Tibial nerve (tissue), 4 donors: Measurements from ENCODE around the gene RAPSN. TPM values are rescaled to one million over a fixed set of nuclear protein-coding genes. Genes with fewer than 3 reads are reported as not detected.

ENCODE experiments used
- DNase-seq, 2 donors: peaks; one replicate each; pipeline ENCODE4 v3.0.0-alpha.2; 2019; ENCODE audit warnings: low spot score in 2 of 2
- H3K27ac ChIP-seq, 4 donors: fragments of 200-600 bp; sonication (generic) in 3 of 4; one replicate each; pipeline ENCODE4 v1.5.1; 2017 to 2019; ENCODE audit warnings: mild to moderate bottlenecking in 1 of 4
- H3K27me3 ChIP-seq, 2 donors: fragments of 200-600 bp; sonication (generic) in 1 of 2; one replicate each; pipeline versions ENCODE4 v1.5.1 to v1.6.0; 2017 to 2019
- H3K36me3 ChIP-seq, 3 donors: fragments of 200-600 bp; sonication (generic); one replicate each; pipeline ENCODE4 v1.5.1; 2018 to 2019
- H3K4me1 ChIP-seq, 4 donors: fragments of 200-600 bp; sonication (generic) in 3 of 4; one replicate each; pipeline ENCODE4 v1.5.1; 2017 to 2019
- H3K4me3 ChIP-seq, 4 donors: fragments of 200-600 bp; sonication (generic) in 3 of 4; one replicate each; pipeline ENCODE4 v1.5.1; 2017 to 2019; ENCODE audit warnings: mild to moderate bottlenecking in 1 of 4, moderate library complexity in 1 of 4
- H3K9me3 ChIP-seq, 4 donors: fragments of 200-600 bp; sonication (generic) in 3 of 4; one replicate each; pipeline ENCODE4 v1.5.1; 2017 to 2019
- CTCF ChIP-seq, 5 experiments: fragments of 200-600 bp in 3 of 5; fragments of 450-650 bp in 2 of 5; sonication (generic) in 3 of 5; IDR thresholded peaks; one replicate each; pipeline ENCODE4 v1.5.1; 2016 to 2019; ENCODE audit warnings: antibody characterized with exemption in 5 of 5, mild to moderate bottlenecking in 3 of 5, moderate library complexity in 2 of 5
- EP300 ChIP-seq, 2 donors: sonication (generic); formaldehyde crosslinking; IDR thresholded peaks; one replicate each; pipeline ENCODE4 v1.6.1; 2017; ENCODE audit warnings: antibody characterized with exemption in 2 of 2, mild to moderate bottlenecking in 1 of 2
- POLR2A ChIP-seq, 2 donors: fragments of 450-650 bp; IDR thresholded peaks; one replicate each; pipeline ENCODE4 v1.6.1; 2017; ENCODE audit warnings: antibody characterized with exemption in 2 of 2, mild to moderate bottlenecking in 2 of 2, moderate library complexity in 2 of 2
- WGBS, 2 donors: methylation state at CpG; one replicate each; pipeline ENCODE4 v1.1.5; 2018; 5-methylcytosine and 5-hydroxymethylcytosine counted together
- total RNA-seq, 4 donors: library from RNA; depleted of rRNA; stranded (reverse); fragments of >200 nt; gene quantifications; one replicate each; pipeline ENCODE4 v1.1.0, GENCODE V29; 2016

Gene RAPSN
- total RNA-seq, 4 donors from 2014 or later, result 2.2 to 6.7 (median 2.7) TPM

GRCh38 chr11:47466701-47467250 lies 17.8 kb upstream of the RAPSN start:
- H3K9me3 ChIP-seq, result no peaks in the 10 kb centered on the region
- DNase-seq, result no peak
- no peaks in the 10 kb centered on the region for H3K27me3 ChIP-seq
- peak overlapping the region; percentile 26 to 94 (median 70) for H3K27ac ChIP-seq
- TF ChIP-seq CTCF (IDR thresholded peaks at IDR 0.05), result no peak
- no peak for TF ChIP-seq POLR2A (IDR thresholded peaks at IDR 0.05)
- no peak for TF ChIP-seq EP300 (IDR thresholded peaks at IDR 0.05)
- H3K4me3 ChIP-seq, result peak overlapping the region in 1 of 4 donors; percentile 5
- 8 to 18% methylated on average over 4 of the region's 4 CpGs for WGBS, 2 donors
- H3K4me1 ChIP-seq, result peaks cover 0 to 63% (median 33%) of the 10 kb centered on the region in 4 donors
- H3K36me3 ChIP-seq, result peaks cover 0 to 34% (median 9%) of the 10 kb centered on the region in 3 donors

GRCh38 chr11:47466201-47466600 lies 17.3 kb upstream of the RAPSN start:
- H3K27me3 ChIP-seq, result no peaks in the 10 kb centered on the region
- no peak for DNase-seq
- peak overlapping the region; percentile 26 to 94 (median 70) for H3K27ac ChIP-seq
- TF ChIP-seq EP300 (IDR thresholded peaks at IDR 0.05) (no peak), CTCF (IDR thresholded peaks at IDR 0.05) (no peak), POLR2A (IDR thresholded peaks at IDR 0.05) (no peak)
- peak overlapping the region in 1 of 4 donors; percentile 5 for H3K4me3 ChIP-seq
- H3K9me3 ChIP-seq, result no peaks in the 10 kb centered on the region
- H3K4me1 ChIP-seq, result peaks cover 0 to 63% (median 33%) of the 10 kb centered on the region in 4 donors
- WGBS, 2 donors, result 21% methylated on average over 5 of the region's 5 CpGs
- H3K36me3 ChIP-seq, result peaks cover 0 to 33% (median 9%) of the 10 kb centered on the region in 3 donors

GRCh38 chr11:47464483-47464882 lies 15.5 kb upstream of the RAPSN start:
- H3K36me3 ChIP-seq, result peaks cover 0 to 19% (median 0%) of the 10 kb centered on the region in 3 donors
- no peak for DNase-seq
- H3K9me3 ChIP-seq, result no peaks in the 10 kb centered on the region
- peak overlapping the region in 2 of 4 donors; percentile 83 to 94 for H3K27ac ChIP-seq
- peaks cover 0 to 55% (median 33%) of the 10 kb centered on the region in 4 donors for H3K4me1 ChIP-seq
- 82 to 87% methylated on average over 5 of the region's 5 CpGs for WGBS, 2 donors
- no peak overlapping the region for H3K4me3 ChIP-seq
- TF ChIP-seq CTCF (IDR thresholded peaks at IDR 0.05) (no peak), POLR2A (IDR thresholded peaks at IDR 0.05) (no peak), EP300 (IDR thresholded peaks at IDR 0.05) (no peak)
- H3K27me3 ChIP-seq, result no peaks in the 10 kb centered on the region

- no peak for DNase-seq
- TF ChIP-seq EP300 (IDR thresholded peaks at IDR 0.05), result no peak
- TF ChIP-seq CTCF (IDR thresholded peaks at IDR 0.05), result no peak
- TF ChIP-seq POLR2A (IDR thresholded peaks at IDR 0.05), result no peak
- 86 to 88% methylated on average over 7 of the region's 7 CpGs for whole genome bisulfite sequencing, 2 donors
- H3K4me1 ChIP-seq, result peaks cover 0 to 29% (median 14%) of the 10 kb centered on the region in 4 donors
- peaks cover 0 to 13% (median 0%) of the 10 kb centered on the region in 3 donors for H3K36me3 ChIP-seq
- peak overlapping the region in 1 of 4 donors; percentile 23 for H3K27ac ChIP-seq
- no peak overlapping the region for H3K4me3 ChIP-seq
- no peaks in the 10 kb centered on the region for H3K9me3 ChIP-seq
- no peaks in the 10 kb centered on the region for H3K27me3 ChIP-seq
These were observed 12.9 kb upstream of the RAPSN start for GRCh38 chr11:47461876-47462275.

- H3K4me1 ChIP-seq, result peaks cover 0 to 18% (median 6%) of the 10 kb centered on the region in 4 donors
- 95 to 98% methylated on average over 2 of the region's 2 CpGs for WGBS, 2 donors
- DNase-seq, result no peak
- H3K27ac ChIP-seq, result no peak overlapping the region
- TF ChIP-seq CTCF (IDR thresholded peaks at IDR 0.05), result no peak
- no peak for TF ChIP-seq POLR2A (IDR thresholded peaks at IDR 0.05)
- TF ChIP-seq EP300 (IDR thresholded peaks at IDR 0.05), result no peak
- H3K9me3 ChIP-seq, result no peaks in the 10 kb centered on the region
- no peak overlapping the region for H3K4me3 ChIP-seq
- no peaks in the 10 kb centered on the region for H3K27me3 ChIP-seq
- peaks cover 0 to 13% (median 0%) of the 10 kb centered on the region in 3 donors for H3K36me3 ChIP-seq
These were observed 11.8 kb upstream of the RAPSN start for GRCh38 chr11:47460571-47461235.
